ENCODE data around the gene AGPAT3.

Gene AGPAT3

DNA sequence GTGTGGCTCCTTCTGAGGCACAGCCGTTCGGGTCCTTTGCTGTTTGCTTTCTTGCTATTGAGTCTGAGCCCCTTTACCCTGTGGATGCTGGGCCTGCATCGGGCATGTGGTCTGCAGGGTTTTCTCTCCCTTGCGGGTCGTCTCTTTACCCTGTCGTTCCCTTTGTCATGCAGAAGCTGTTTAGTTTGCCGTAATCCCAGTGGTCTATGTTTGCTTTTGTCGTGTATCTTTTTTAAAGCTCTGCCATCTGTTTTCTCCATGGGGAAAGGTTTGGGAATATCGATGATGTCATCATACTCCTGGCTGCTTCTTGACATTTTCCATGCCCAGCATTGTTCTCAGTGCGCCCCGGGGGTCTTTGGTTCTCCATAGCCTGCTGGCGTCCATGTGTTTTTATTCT, 68.2 kb downstream of the AGPAT3 start:
- Histone ChIP-seq H3K4me1 (ENCODE audit: control insufficient read depth, insufficient read depth, low read length, poor library complexity, severe bottlenecking) (no peaks in the 10 kb centered on the region), H3K9me3 (ENCODE audit: control insufficient read depth, low read length) (no peaks in the 10 kb centered on the region), H3K4me3 (ENCODE audit: extremely low read depth, insufficient read depth, low read length, poor library complexity, severe bottlenecking) (no peak overlapping the region), H3K27ac (ENCODE audit: low read depth, low read length, severe bottlenecking) (no peak overlapping the region), H3K36me3 (ENCODE audit: control insufficient read depth, insufficient read depth, low read length) (no peaks in the 10 kb centered on the region)
- WGBS, 2 experiments (ENCODE audit: insufficient coverage in 2 of 2): 72% methylated on average over 8 to 12 of the region's 12 CpGs

- Histone ChIP-seq H3K9me3 (ENCODE audit: control insufficient read depth, low read length) (no peaks in the 10 kb centered on the region), H3K36me3 (ENCODE audit: control insufficient read depth, insufficient read depth, low read length) (no peaks in the 10 kb centered on the region), H3K4me3 (ENCODE audit: extremely low read depth, insufficient read depth, low read length, poor library complexity, severe bottlenecking) (no peak overlapping the region), H3K27ac (ENCODE audit: low read depth, low read length, severe bottlenecking) (no peak overlapping the region), H3K4me1 (ENCODE audit: control insufficient read depth, insufficient read depth, low read length, poor library complexity, severe bottlenecking) (no peaks in the 10 kb centered on the region)
- WGBS, 2 experiments (ENCODE audit: insufficient coverage in 2 of 2): 94 to 95% methylated on average over 9 to 15 of the region's 15 CpGs
These were observed 68.7 kb downstream of the AGPAT3 start for GRCh38 chr21:43933680-43934079.

GRCh38 chr21:43934116-43934515, 69.1 kb downstream of the AGPAT3 start:
- WGBS, 2 experiments (ENCODE audit: insufficient coverage in 2 of 2): 91 to 92% methylated on average over 14 to 15 of the region's 15 CpGs
- Histone ChIP-seq H3K36me3 (ENCODE audit: control insufficient read depth, insufficient read depth, low read length) (no peaks in the 10 kb centered on the region), H3K4me1 (ENCODE audit: control insufficient read depth, insufficient read depth, low read length, poor library complexity, severe bottlenecking) (no peaks in the 10 kb centered on the region)

GRCh38 chr21:43934716-43935705, 70.0 kb downstream of the AGPAT3 start:
- 95 to 96% methylated on average over 32 to 34 of the region's 41 CpGs for WGBS, 2 experiments (ENCODE audit: insufficient coverage in 2 of 2)
- no peaks in the 10 kb centered on the region for H3K9me3 ChIP-seq (ENCODE audit: control insufficient read depth, low read length)
- no peaks in the 10 kb centered on the region for H3K4me1 ChIP-seq (ENCODE audit: control insufficient read depth, insufficient read depth, low read length, poor library complexity, severe bottlenecking)
- no peaks in the 10 kb centered on the region for H3K36me3 ChIP-seq (ENCODE audit: control insufficient read depth, insufficient read depth, low read length)
- H3K4me3 ChIP-seq (ENCODE audit: extremely low read depth, insufficient read depth, low read length, poor library complexity, severe bottlenecking): no peak overlapping the region
- H3K27ac ChIP-seq (ENCODE audit: low read depth, low read length, severe bottlenecking): no peak overlapping the region

More at GRCh38 chr21:43934116-43934515, 69.1 kb downstream of the AGPAT3 start:
- no peaks in the 10 kb centered on the region for H3K9me3 ChIP-seq (ENCODE audit: control insufficient read depth, low read length)
- H3K27ac ChIP-seq (ENCODE audit: low read depth, low read length, severe bottlenecking): no peak overlapping the region
- H3K4me3 ChIP-seq (ENCODE audit: extremely low read depth, insufficient read depth, low read length, poor library complexity, severe bottlenecking): no peak overlapping the region

DNA sequence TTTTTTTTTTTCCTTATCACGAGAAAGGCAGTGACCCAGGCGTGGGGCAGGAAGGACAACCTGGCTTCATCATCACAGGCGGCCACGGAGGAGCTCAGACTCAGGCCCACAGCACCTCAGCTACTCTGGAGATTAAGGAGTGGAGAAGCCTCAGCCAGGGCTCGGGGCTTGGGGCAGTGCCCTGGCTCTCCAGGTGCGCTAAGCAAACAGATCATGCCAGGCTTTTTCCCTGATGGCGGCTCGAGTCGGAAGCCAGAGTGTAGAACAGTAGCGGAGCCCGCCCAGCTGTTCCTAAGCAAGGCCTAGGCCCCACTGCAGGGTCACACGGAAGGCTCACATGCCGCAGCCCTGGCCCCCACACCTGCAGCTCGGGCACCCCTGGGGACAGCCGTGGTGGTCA, 70.7 kb downstream of the AGPAT3 start:
- no peak overlapping the region for H3K27ac ChIP-seq (ENCODE audit: low read depth, low read length, severe bottlenecking)
- 87 to 89% methylated on average over 13 to 15 of the region's 15 CpGs for WGBS, 2 experiments (ENCODE audit: insufficient coverage in 2 of 2)
- H3K9me3 ChIP-seq (ENCODE audit: control insufficient read depth, low read length): no peaks in the 10 kb centered on the region
- no peak overlapping the region for H3K4me3 ChIP-seq (ENCODE audit: extremely low read depth, insufficient read depth, low read length, poor library complexity, severe bottlenecking)
- H3K36me3 ChIP-seq (ENCODE audit: control insufficient read depth, insufficient read depth, low read length): no peaks in the 10 kb centered on the region
- no peaks in the 10 kb centered on the region for H3K4me1 ChIP-seq (ENCODE audit: control insufficient read depth, insufficient read depth, low read length, poor library complexity, severe bottlenecking)

DNA sequence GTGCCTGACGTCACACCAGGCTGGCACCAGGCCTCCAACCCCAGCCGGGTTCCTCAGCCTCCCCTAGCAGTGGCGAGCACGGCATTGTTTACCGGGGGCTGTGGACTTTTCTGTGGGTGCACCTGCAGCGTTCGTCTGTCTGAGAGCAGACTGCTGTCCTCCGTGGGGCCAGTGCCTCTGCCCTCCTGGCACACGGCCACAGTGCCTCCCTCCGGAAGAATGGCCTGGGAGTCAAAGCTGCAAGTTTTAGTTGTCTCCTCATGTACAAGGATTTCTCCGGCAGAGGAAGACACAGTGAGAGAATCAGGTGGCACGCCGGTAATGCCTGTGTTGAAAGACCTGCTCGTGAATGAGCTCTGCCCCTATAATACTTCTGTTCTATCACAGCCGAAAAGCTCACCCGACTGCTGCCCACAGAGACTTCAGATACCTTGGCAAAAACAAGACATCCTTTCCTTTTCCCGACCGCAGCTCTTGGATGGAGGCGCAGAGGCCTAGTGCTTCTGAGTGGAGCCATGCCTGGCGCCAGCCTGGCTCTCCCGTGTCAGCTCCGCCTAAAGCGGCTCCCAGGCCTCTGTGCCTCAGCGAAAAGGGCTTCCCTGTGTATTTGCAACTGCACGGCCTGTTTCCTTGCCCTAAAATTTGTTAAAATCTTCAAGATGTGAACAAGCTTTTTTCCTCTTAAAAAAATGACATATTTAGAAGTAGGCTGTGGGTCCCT, 71.4 kb downstream of the AGPAT3 start:
- no peaks in the 10 kb centered on the region for H3K36me3 ChIP-seq (ENCODE audit: control insufficient read depth, insufficient read depth, low read length)
- H3K27ac ChIP-seq (ENCODE audit: low read depth, low read length, severe bottlenecking): no peak overlapping the region
- no peaks in the 10 kb centered on the region for H3K4me1 ChIP-seq (ENCODE audit: control insufficient read depth, insufficient read depth, low read length, poor library complexity, severe bottlenecking)
- no peak overlapping the region for H3K4me3 ChIP-seq (ENCODE audit: extremely low read depth, insufficient read depth, low read length, poor library complexity, severe bottlenecking)
- no peaks in the 10 kb centered on the region for H3K9me3 ChIP-seq (ENCODE audit: control insufficient read depth, low read length)
- 91 to 93% methylated on average over 23 to 24 of the region's 25 CpGs for WGBS, 2 experiments (ENCODE audit: insufficient coverage in 2 of 2)

DNA sequence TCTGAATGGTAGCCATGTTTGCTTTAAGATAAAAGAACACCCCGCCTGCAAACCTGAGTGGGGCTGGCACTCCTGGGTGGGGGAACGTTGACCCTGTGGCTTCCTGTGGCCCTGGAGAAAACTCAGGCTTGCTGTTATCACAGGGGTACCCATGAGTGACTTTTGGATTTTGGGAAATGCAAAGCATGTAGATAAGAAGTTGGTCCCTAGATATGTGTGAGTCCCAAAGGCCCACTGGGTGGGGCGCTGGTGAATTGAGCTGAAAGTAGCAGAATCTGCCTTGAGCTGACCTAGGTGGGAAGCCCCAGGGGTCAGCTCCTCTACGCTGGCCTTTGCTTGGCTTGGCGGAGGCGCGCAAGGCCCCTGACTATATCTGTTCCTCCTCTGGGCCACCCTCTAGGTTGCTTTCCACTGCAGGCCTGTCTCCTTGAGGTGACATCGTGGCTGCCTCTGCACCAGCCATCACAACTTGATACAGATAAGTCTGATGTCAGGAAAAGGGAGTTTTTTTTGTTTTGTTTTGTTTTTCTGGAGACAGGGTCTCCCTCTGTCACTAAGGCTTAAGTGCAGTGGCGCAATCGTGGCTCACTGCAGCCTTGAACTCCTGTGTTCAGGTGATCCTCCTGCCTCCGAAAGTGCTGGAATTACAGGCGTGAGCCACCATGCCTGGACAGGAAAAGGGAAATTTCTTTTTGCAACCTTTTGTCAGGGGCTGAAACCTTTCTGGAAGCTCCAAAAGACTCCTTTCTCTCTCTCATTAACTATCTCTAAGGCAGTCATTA, 72.2 kb downstream of the AGPAT3 start:
- no peak overlapping the region for H3K4me3 ChIP-seq (ENCODE audit: extremely low read depth, insufficient read depth, low read length, poor library complexity, severe bottlenecking)
- H3K9me3 ChIP-seq (ENCODE audit: control insufficient read depth, low read length): no peaks in the 10 kb centered on the region
- WGBS, 2 experiments (ENCODE audit: insufficient coverage in 2 of 2): 93 to 95% methylated on average over 11 of the region's 12 CpGs
- H3K36me3 ChIP-seq (ENCODE audit: control insufficient read depth, insufficient read depth, low read length): no peaks in the 10 kb centered on the region
- H3K27ac ChIP-seq (ENCODE audit: low read depth, low read length, severe bottlenecking): no peak overlapping the region
- H3K4me1 ChIP-seq (ENCODE audit: control insufficient read depth, insufficient read depth, low read length, poor library complexity, severe bottlenecking): no peaks in the 10 kb centered on the region

DNA sequence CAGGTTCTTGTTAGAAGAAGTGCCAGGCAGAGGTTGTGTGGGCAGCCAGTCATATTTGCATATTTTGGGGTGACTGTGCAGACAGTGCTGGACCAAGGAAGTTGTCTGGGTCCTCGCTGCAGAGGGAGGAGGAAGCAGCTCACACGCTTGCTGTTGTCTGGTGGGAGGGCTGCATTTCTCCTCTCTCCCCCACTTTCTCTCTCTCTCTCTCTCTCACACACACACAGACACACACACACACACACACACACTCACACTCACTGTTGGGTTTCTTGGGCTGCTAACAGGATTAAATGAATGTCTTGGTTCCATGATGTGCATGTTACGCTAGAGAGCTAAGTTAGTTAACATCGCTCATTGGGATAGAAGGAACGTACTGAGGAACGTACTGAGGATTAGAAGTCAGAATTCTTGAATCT, 72.9 kb downstream of the AGPAT3 start:
- H3K27ac ChIP-seq (ENCODE audit: low read depth, low read length, severe bottlenecking): no peak overlapping the region
- no peak overlapping the region for H3K4me3 ChIP-seq (ENCODE audit: extremely low read depth, insufficient read depth, low read length, poor library complexity, severe bottlenecking)
- no peaks in the 10 kb centered on the region for H3K9me3 ChIP-seq (ENCODE audit: control insufficient read depth, low read length)
- H3K4me1 ChIP-seq (ENCODE audit: control insufficient read depth, insufficient read depth, low read length, poor library complexity, severe bottlenecking): no peaks in the 10 kb centered on the region
- 93 to 96% methylated on average over 3 to 4 of the region's 6 CpGs for WGBS, 2 experiments (ENCODE audit: insufficient coverage in 2 of 2)
- no peaks in the 10 kb centered on the region for H3K36me3 ChIP-seq (ENCODE audit: control insufficient read depth, insufficient read depth, low read length)

DNA sequence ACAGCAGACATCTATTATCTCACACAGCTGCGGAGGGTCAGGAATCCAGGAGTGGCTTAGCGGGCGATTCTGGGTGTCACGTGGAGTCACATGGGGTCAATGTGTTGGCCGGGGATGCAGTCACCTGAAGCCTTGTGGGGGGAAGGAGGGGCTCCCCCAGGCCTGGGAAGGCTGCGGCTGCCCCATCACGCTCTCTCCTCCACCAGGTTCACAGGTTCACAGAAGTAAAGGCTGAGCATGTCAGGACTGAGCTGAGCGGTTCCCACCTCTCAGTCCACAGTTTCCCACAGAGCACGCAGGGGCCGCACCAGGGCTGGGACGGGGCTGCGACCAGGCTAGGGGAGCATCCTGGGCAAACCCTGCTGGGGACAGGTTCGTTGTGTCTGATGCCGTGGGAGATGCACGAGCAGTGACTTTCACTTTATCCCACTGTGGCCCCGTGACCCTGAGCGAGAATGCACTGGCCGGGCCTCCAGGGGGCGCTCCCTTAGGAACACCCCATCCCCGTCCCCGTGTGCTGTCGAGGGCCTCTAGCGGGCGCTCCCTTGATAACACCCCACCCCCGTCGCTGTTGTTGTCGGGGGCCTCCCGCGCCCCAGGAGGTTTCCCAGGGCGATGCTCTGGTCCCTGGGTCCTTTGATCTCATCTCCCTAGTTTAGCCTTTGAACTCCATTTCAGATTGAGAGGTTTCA, 73.9 kb downstream of the AGPAT3 start:
- WGBS, 2 experiments (ENCODE audit: insufficient coverage in 2 of 2): 17 to 26% methylated on average over 25 to 26 of the region's 30 CpGs
- no peaks in the 10 kb centered on the region for H3K36me3 ChIP-seq (ENCODE audit: control insufficient read depth, insufficient read depth, low read length)

More for the DNA sequence above, 73.9 kb downstream of the AGPAT3 start:
- no peak overlapping the region for H3K27ac ChIP-seq (ENCODE audit: low read depth, low read length, severe bottlenecking)
- H3K4me3 ChIP-seq (ENCODE audit: extremely low read depth, insufficient read depth, low read length, poor library complexity, severe bottlenecking): no peak overlapping the region
- no peaks in the 10 kb centered on the region for H3K9me3 ChIP-seq (ENCODE audit: control insufficient read depth, low read length)
- no peaks in the 10 kb centered on the region for H3K4me1 ChIP-seq (ENCODE audit: control insufficient read depth, insufficient read depth, low read length, poor library complexity, severe bottlenecking)
